ENCODE data around the gene LYAR.
"Not testable (repeated sequence)": the region's sequence is repeated elsewhere in the genome, so short reads cannot be mapped to it uniquely, and the experiment has no call there.

LYAR gene

DNA sequence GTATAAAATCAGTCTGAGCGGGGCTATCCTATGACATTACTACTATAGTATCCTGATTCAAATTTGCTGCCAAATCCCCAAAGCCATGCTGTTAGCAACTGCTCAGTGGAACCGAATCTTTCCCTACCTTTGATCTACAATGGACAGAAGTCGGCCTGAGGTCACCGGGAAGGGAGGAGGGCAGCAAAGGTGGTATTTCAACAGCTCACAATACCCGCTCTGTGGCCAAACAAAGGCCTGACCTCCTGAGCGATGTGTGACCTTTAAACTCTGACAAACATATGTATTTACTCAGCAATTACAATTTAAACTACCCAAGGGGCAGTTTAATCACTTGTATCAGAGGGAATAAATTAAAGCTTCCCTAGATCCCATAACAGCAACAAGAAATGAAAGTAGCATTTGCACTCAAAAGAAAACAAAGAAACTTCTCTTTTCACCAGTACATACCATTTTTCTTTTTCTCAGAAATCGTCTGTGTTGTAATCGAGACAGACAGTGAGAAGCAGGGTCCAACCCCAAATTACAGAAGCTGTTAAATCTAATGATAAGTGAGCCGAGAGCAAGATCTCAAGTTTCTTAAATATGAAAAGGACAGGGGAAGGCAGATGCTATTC is 30.4 kb downstream of the LYAR start:
- no peak for DNase-seq

DNA sequence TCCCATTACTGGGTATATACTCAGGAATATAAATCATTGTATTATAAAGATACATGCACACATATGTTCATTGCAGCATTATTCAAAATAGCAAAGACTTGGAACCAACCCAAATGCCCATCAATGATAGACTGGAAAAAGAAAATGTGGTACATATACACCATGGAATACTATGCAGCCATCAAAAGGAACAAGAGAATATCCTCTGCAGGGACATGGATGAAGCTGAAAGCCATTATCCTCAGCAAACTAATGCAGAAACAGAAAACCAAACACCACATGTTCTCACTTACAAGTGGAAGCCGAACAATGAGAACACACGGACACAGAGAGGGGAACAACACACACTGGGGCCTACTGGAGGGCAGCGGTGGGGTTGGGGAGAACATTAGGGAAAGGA is 32.2 kb downstream of the LYAR start:
- not testable (repeated sequence) for DNase-seq

DNA sequence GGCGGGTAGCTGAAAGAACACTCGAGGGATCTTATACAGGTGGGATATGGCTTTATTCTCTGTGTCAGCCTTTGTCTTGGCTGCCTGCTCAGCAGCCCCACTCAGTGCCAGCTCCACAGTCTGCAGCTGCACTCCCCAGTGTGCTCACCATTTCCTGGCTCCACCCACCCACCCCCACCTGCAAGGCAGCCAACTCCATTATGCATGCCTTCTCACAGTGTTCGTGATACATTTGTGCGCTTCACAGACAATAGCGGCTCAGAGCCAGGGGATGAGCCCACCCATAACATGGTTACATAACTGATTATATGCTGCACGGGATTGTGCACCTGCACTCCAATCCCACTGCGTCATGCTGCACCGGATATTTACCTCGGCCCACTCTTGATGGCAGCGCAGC is 33.2 kb downstream of the LYAR start:
- no peak for DNase-seq

- DNase-seq, result no peak
Observed at GRCh38 chr4:4254666-4255065, 35.3 kb downstream of the LYAR start.

DNA sequence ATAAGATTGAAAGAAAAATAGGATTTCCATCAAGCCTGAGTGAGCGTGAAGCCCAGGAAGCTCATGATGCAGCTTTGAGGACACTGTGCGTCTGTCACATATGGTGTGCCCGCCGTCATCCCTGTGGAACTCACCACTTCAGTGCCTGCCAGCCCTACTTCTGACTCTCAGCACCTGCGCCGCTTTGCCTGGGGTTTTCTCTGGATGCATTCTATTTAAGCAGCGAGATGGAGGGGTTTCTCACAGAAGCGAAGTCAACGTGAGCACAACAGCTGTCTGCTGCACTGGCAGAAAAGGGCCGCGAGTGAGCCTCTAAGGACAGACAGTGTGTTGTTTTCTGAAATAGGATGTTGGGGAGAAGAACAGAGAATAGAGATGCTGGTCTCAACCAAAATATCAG is 35.8 kb downstream of the LYAR start:
- no peak for DNase-seq

GRCh38 chr4:4249866-4250265 is 40.1 kb downstream of the LYAR start:
- DNase-seq, result no peak

DNA sequence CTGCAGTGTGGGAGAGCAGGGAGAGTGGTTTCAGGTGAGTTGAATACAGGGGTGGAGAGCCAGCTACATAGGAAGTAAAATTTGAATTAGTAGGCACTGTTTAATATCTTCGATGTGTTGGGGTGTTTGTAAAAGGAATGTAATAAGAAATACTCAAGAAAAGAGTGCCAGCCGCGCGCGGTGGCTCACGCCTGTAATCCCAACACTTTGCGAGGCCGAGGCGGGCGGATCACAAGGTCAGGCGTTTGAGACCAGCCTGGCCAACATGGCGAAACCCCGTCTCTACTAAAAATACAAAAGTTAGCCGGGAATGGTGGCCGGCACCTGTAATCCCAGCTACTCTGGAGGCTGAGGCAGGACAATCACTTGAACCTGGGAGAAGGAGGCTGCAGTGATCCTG is 40.6 kb downstream of the LYAR start:
- DNase-seq, result not testable (repeated sequence)

DNA sequence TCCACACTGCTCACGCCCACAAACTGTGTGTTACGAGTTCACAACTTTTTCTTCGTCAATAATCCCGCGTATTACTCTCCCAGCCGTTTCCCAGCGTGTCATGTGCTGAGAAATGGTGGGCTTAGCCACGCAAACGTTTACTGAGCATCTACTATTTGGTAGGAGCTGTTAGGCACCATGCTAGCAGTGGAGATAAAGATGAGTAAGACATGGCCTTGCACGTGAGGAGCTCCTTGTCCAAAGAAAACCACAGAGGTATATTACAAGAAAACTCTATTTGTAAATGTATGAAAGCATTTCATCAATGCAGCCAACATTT is 41.1 kb downstream of the LYAR start:
- no peak for DNase-seq

DNA sequence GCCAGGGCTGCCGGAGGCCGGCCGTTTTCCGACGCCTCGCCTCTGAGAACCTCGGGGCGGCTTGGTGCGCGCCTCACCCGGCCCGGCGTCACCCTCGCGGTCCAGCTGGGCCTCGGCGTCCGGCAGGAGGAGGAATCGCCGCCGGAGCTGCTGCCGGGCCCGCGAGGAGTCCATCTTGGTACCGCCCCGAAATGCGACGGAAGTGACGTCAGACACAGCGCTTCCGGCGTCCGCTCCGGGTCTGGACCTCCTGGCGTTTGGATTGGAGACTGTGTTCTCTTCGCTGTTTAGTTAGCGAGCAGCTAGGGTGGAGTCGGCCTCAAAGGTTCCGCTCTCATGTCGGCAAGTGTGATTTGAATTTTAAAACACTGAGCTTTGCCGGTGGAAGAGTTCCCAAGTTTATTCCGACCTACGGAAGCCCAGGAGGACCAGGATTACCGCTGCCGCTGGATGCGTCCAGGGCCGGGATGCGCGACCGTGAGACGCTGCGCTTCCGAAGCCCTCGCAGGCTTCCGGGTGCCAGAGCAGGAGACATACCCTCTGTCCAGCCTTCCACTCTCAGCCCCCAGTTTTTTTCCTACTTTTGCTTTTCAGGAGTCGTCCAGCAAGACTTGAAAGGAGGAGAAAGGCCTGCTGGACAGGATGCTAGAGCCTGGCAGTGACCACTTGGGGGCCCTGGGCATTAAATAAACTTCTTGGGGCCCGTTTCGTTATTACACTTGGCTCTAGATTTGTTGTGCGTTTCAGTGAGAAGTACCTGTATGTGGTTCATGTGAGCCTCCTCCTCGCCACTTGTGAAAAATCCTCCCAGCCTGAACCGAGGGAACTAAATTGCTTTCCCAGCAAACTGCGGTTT is 41.7 kb downstream of the LYAR start, which contains the start of gene TMEM128:
Gene TMEM128, minus strand, starts transcription at position 195 of the 856 bp plus-strand sequence. Its CDS starts 21 bp downstream, at position 174.
- peak; percentile 31 for DNase-seq

DNA sequence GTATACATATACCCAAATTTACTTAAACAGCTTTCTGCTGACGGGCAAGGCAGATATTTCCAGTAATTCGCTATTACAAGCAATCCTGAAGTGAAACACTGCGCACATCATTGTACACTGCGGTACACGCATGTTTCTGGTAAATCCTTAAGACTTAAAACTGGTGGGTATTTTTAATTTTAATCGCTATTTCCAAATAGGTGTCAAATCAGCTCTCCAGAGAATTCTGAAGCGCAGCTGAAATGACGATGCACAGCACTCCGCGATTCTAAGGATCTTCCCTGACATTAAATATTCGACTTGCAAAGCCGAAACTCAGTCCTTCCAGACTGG is 42.3 kb downstream of the LYAR start:
- DNase-seq, result no peak

- no peak for DNase-seq
Observed at GRCh38 chr4:4245172-4245571, 44.8 kb downstream of the LYAR start.

GRCh38 chr4:4239551-4239950 is 50.4 kb downstream of the LYAR start:
- DNase-seq, result not testable (repeated sequence)

DNA sequence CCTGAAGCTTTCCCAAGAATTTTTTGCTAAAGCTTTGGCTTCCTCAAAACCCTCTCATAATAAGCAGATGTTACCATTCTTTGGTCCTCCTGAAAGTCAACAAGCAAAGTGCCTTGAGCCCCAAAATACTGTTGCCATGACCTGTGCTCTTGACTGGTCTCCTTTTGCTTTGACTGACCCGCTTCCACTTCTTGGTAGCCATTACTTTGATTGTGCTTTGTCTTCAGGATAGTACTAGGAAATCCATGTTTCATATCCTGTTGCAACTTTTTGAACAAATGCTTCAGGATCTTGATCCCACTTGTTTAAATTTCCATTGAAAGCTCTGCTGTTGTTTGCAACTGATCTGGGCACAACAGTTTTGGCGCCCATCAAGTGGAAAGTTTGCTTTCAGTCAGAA is 56.3 kb downstream of the LYAR start:
- DNase-seq, result no peak

DNA sequence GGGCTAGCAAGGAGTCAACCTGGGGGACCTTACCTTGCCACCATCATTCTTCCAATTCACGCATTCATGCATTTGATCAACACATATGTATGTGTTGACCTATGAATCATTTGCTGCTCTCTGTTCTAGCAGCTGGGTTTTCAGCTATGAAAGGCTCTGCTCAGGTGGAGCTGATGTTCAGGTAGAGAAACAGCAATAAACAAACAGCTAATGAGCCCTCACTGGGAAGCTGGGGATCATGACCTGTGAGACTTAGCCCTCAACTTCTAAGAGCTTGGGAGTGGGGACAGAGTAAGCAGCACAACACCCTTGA is 61.6 kb downstream of the LYAR start:
- DNase-seq, result no peak

DNA sequence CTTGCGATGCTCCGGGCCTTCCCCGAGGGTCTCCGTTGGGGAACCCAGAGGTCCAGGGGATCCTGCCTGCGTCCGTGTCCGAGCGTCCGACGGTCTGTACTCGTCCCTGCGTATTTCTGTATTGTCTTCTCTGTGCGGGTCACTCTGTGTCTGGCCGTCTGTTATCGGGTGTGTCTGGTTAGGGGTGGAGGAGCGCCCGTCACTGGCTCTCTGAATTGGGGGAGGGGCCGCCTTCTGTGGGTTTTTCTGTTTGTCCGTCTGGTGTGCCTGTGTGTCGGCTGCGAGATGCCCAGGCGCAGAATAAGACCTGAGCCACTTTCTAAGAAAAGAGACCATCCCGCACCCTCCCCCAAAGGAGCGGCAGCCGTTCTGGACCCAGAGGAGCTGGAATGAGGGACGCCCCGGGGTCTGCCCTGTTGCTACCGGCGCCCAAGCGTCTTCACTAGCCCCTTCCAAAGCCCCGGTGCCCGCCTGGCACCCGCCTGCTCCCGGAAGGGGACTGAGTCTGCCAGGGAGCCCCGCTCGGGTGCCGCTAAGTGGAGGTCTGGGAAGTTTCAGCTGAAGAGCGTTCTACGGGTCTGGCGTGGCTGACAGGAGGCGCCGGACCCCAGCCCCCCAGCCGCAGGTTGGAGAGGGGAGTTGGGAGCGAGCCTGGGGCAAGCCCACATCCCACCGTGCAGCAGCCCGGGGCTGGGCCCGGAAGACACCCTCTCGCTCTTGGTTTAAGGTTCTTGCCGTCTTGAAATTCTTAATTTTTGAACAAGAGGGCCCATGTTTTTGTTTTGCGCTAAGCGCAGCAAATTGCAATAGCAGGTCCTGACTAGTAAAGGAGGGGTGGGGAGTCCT is 62.2 kb downstream of the LYAR start:
- DNase-seq, result no peak

DNA sequence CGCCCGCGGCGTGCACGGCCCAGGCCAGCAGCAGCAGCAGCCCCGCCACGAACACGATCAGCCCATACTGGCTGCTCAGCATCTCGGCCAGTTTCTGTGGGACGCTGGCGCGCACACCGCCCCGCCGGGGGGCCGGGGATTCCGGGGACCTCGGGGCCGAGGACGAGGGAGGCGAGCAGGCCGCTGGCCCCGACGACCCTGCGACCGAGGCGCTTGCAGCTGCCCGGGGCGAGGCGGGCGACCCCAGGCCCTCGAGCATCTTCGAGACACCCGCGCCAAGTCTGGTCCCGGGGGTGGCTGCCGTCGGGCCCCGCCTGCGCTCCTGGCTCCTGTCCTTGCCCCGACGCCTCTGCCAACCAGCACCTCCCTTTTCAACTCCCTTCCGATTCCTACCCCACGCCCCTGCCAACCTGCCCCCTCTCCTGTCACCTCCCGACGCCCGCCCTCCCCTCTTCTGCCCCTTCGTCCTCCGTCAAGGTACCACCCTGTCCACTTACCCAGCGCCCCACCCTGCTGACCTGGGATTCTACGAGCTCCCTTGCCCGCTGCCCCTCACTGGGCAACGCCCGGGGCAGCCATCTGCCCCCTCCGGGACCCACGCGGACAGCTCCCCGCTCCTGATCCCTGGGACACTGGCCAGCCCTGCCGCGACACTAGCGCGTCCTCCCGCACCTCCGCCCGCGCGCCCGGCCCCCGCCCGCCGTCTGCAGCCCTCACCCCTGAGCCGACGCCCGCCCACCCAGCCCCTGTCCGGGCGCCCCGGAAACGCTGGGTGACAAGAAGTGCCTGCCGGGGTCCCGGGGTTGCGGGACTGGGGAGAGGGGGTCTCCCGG is 63.1 kb downstream of the LYAR start, which contains the start of gene OTOP1:
Gene OTOP1, minus strand, starts transcription at position 324 of the 833 bp plus-strand sequence. Its CDS starts 65 bp downstream, at position 259.
- no peak for DNase-seq

GRCh38 chr4:4225915-4226605 is 63.9 kb downstream of the LYAR start:
- no peak for DNase-seq
